WTC11 (cell line): ENCODE data around the gene WWP2.

Experiments used
- ATF1 ChIP-seq: sonication (generic); formaldehyde crosslinking; IDR thresholded peaks from 2 replicates; pipeline ENCODE4 v1.8.1; 2023; ENCODE audit warnings: mild to moderate bottlenecking, moderate library complexity, missing genetic modification reagents
- CBFB ChIP-seq: sonication (generic); formaldehyde crosslinking; IDR thresholded peaks from 2 replicates; pipeline ENCODE4 v1.8.1; 2022; ENCODE audit warnings: mild to moderate bottlenecking, low read depth, missing genetic modification reagents
- KAT7 ChIP-seq: sonication (generic); formaldehyde crosslinking; IDR thresholded peaks from 2 replicates; pipeline ENCODE4 v1.8.1; 2023; ENCODE audit warnings: missing genetic modification reagents, mild to moderate bottlenecking, borderline replicate concordance
- SMAD3 ChIP-seq: sonication (generic); formaldehyde crosslinking; IDR thresholded peaks from 2 replicates; pipeline ENCODE4 v1.8.0; 2022; ENCODE audit warnings: missing genetic modification reagents, mild to moderate bottlenecking, borderline replicate concordance
- SMAD4 ChIP-seq: sonication (generic); formaldehyde crosslinking; IDR thresholded peaks from 2 replicates; pipeline ENCODE4 v1.8.0; 2022; ENCODE audit warnings: mild to moderate bottlenecking, missing genetic modification reagents
- TP53 ChIP-seq: sonication (generic); formaldehyde crosslinking; IDR thresholded peaks from 2 replicates; pipeline ENCODE4 v1.8.1; 2023; ENCODE audit warnings: mild to moderate bottlenecking, missing genetic modification reagents
- ZNF423 ChIP-seq: fragments of 250-450 bp; sonication (Bioruptor Pico); IDR thresholded peaks from 2 replicates; pipeline ENCODE4 v2.1.2; 2022; ENCODE audit warnings: mild to moderate bottlenecking, moderate library complexity
- TF ChIP-seq, protein P1 (sequence below): fragments of 200-600 bp; IDR thresholded peaks from 2 replicates; pipeline ENCODE4 v1.8.0; 2022; ENCODE audit warnings: antibody characterized with exemption
- TF ChIP-seq, protein P2 (sequence below): sonication (generic); formaldehyde crosslinking; IDR thresholded peaks from 2 replicates; pipeline ENCODE4 v1.8.1; 2023; ENCODE audit warnings: mild to moderate bottlenecking, missing genetic modification reagents, moderate library complexity
- TF ChIP-seq, protein P3 (sequence below): sonication (generic); formaldehyde crosslinking; IDR thresholded peaks from 2 replicates; pipeline ENCODE4 v1.8.0; 2022; ENCODE audit warnings: mild to moderate bottlenecking, missing genetic modification reagents
- TF ChIP-seq, protein P4 (sequence below): sonication (generic); formaldehyde crosslinking; IDR thresholded peaks from 2 replicates; pipeline ENCODE4 v1.8.0; 2023; ENCODE audit warnings: mild to moderate bottlenecking, missing genetic modification reagents
- TF ChIP-seq, protein P5 (sequence below): sonication (generic); formaldehyde crosslinking; conservative IDR thresholded peaks from 2 replicates; pipeline ENCODE4 v1.8.1; 2022; ENCODE audit warnings: mild to moderate bottlenecking, missing genetic modification reagents

DNA sequence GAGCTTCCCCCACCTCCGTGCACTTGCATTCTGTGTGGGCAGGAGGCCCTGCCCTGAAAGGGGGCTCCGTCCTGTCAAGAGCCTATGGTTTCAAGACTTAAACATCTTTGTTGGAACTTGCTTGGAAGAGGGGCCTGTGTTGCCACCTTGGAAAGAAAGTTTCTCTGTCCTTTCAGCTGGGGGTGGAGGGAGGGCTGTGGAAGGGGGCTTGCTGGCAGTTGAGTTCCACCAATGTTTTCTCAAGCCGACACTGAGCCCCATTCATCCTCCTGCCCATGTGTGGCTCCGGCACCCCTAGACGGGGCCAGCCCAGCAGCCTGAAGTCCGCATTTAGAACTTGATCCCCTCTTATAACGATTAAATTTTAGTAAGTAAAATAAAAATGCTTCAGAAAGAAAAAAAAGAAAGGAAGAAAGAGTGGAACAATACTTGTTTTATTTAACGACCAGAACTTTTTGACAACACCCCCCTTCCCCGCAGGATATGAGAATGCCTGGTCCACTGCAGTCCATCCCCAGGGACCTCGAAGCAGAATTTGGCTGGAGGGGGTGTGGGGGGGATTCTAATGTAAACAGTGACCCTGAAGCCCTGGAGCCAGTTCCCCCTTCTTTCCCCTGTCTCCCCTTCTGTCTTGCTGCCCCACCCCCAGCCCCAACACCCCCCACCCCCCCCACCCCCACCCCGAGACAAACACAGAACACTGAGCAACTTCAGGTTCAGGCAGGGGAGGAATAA lies 162.1 kb downstream of the WWP2 start:
- no peak for TF ChIP-seq SMAD4
- TF ChIP-seq, protein P1, sequence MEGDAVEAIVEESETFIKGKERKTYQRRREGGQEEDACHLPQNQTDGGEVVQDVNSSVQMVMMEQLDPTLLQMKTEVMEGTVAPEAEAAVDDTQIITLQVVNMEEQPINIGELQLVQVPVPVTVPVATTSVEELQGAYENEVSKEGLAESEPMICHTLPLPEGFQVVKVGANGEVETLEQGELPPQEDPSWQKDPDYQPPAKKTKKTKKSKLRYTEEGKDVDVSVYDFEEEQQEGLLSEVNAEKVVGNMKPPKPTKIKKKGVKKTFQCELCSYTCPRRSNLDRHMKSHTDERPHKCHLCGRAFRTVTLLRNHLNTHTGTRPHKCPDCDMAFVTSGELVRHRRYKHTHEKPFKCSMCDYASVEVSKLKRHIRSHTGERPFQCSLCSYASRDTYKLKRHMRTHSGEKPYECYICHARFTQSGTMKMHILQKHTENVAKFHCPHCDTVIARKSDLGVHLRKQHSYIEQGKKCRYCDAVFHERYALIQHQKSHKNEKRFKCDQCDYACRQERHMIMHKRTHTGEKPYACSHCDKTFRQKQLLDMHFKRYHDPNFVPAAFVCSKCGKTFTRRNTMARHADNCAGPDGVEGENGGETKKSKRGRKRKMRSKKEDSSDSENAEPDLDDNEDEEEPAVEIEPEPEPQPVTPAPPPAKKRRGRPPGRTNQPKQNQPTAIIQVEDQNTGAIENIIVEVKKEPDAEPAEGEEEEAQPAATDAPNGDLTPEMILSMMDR: no peak
- TF ChIP-seq, protein P2, sequence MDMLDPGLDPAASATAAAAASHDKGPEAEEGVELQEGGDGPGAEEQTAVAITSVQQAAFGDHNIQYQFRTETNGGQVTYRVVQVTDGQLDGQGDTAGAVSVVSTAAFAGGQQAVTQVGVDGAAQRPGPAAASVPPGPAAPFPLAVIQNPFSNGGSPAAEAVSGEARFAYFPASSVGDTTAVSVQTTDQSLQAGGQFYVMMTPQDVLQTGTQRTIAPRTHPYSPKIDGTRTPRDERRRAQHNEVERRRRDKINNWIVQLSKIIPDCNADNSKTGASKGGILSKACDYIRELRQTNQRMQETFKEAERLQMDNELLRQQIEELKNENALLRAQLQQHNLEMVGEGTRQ (CRISPR knock-in tag): no peak
- no peak for TF ChIP-seq KAT7 (CRISPR knock-in tag)
- no peak for TF ChIP-seq ZNF423 (CRISPR knock-in tag)
- TF ChIP-seq, protein P3, sequence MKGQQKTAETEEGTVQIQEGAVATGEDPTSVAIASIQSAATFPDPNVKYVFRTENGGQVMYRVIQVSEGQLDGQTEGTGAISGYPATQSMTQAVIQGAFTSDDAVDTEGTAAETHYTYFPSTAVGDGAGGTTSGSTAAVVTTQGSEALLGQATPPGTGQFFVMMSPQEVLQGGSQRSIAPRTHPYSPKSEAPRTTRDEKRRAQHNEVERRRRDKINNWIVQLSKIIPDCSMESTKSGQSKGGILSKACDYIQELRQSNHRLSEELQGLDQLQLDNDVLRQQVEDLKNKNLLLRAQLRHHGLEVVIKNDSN: no peak
- TF ChIP-seq, protein P4, sequence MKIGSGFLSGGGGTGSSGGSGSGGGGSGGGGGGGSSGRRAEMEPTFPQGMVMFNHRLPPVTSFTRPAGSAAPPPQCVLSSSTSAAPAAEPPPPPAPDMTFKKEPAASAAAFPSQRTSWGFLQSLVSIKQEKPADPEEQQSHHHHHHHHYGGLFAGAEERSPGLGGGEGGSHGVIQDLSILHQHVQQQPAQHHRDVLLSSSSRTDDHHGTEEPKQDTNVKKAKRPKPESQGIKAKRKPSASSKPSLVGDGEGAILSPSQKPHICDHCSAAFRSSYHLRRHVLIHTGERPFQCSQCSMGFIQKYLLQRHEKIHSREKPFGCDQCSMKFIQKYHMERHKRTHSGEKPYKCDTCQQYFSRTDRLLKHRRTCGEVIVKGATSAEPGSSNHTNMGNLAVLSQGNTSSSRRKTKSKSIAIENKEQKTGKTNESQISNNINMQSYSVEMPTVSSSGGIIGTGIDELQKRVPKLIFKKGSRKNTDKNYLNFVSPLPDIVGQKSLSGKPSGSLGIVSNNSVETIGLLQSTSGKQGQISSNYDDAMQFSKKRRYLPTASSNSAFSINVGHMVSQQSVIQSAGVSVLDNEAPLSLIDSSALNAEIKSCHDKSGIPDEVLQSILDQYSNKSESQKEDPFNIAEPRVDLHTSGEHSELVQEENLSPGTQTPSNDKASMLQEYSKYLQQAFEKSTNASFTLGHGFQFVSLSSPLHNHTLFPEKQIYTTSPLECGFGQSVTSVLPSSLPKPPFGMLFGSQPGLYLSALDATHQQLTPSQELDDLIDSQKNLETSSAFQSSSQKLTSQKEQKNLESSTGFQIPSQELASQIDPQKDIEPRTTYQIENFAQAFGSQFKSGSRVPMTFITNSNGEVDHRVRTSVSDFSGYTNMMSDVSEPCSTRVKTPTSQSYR (CRISPR knock-in tag): no peak
- no peak for TF ChIP-seq ATF1 (CRISPR knock-in tag)
- no peak for TF ChIP-seq CBFB (CRISPR knock-in tag)
- TF ChIP-seq, protein P5, sequence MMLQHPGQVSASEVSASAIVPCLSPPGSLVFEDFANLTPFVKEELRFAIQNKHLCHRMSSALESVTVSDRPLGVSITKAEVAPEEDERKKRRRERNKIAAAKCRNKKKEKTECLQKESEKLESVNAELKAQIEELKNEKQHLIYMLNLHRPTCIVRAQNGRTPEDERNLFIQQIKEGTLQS: no peak
- TF ChIP-seq SMAD3: no peak
- TF ChIP-seq TP53 (CRISPR knock-in tag): no peak
